Heart left ventricle (tissue), 13 donors: ENCODE data around the gene SLFN5.
"Not testable (repeated sequence)": the region's sequence is repeated elsewhere in the genome, so short reads cannot be mapped to it uniquely, and the experiment has no call there.

Experiments
- CTCF ChIP-seq, 12 donors: fragments of 200-600 bp; sonication (generic) in 4 of 12; IDR thresholded peaks; one replicate each; pipeline versions ENCODE4 v1.5.0 to v1.8.0; 2018 to 2022; ENCODE audit warnings: antibody characterized with exemption in 12 of 12, mild to moderate bottlenecking in 5 of 12
- POLR2A ChIP-seq, 2 donors: fragments of 450-650 bp; IDR thresholded peaks; one replicate each; pipeline ENCODE4 v1.6.1; 2017; ENCODE audit warnings: antibody characterized with exemption in 2 of 2, mild to moderate bottlenecking in 2 of 2, moderate library complexity in 2 of 2
- donor health status: ischemic (EF 13 %, LVEDD 7.1; RV severe dilation, severe dysfunction).
- donor health status: DM: no; HTN: yes; CAD: no.
- donor health status: DM: no; HTN: no; CAD: no.
- donor health status: ischemic (EF 25% LVEDD 6.9; RV normal size, moderate dysfunction).
- donor health status: ischemic (EF 25% LVEDD 5.7; RV mildly dilated, moderate dysfunction).
- donor health status: ischemic (EF 35%, LVEDD 5.7; RV mildly dilated, moderate dysfunction).
- donor health status: nonischemic (EF 11% LVEDD 7.7; RV severe dilation, severe dysfunction).
- donor health status: DM: yes; HTN: yes; CAD: no.
- donor health status: PGD.
- donor health status: ischemic (EF 29% LVEDD 5.4; RV normal size, mild dysfunction).
- donor health status: nonischemic (EF 23%, LVEDD 6.1; RV moderate dilation, normal function).

GRCh38 chr17:35202582-35202981 lies 40.3 kb upstream of the SLFN5 start:
- not testable (repeated sequence) for TF ChIP-seq POLR2A, CTCF (IDR thresholded peaks at IDR 0.05)
